ENCODE results near the gene CXCR3. TPM values are rescaled to one million over a fixed set of nuclear protein-coding genes. Genes with fewer than 3 reads are reported as not detected.

CXCR3 gene
- total RNA-seq, 1 experiment from 2014 or later, result not detected

DNA sequence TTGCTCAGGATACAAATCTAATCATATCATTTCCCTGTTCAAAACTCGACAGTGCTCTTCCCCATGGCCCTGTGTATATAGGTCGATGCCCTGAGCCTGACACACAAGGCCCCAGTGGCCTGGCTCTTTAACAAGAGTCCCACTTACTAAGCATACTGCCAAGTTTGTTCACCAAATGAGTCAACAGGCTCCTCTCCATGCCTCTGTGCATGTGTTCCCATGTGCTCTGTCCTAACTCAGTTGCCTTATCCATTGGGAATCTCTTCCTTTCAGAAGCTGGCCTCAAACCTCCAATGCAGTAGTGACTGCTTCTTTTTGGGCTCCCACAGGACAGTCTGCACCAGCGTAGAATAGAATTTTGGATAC, 18.9 kb upstream of the CXCR3 start:
- no peaks in the 10 kb centered on the region for H4K20me1 ChIP-seq (ENCODE audit: insufficient read depth)
- H2AFZ ChIP-seq (ENCODE audit: low read depth, low read length, poor library complexity, severe bottlenecking), result no peak overlapping the region
- no peaks in the 10 kb centered on the region for H3K4me1 ChIP-seq (ENCODE audit: control insufficient read depth in 1 of 2, insufficient read depth in 2 of 2, low read length in 2 of 2)
- H3K27ac ChIP-seq (ENCODE audit: low read depth, low read length), result no peak overlapping the region
- H3K4me3 ChIP-seq (replicated peaks in 1 of 2; ENCODE audit: low read depth in 1 of 2, low read length in 2 of 2), result no peak overlapping the region
- ChIA-PET POLR2A (no interaction called here), CTCF (no interaction called here), RAD21 (ENCODE audit: low non-redundant PET in 1 of 2, low total read pairs in 2 of 2, uncharacterized antibody in 2 of 2, unreplicated experiment in 2 of 2) (no interaction called here)
- H3K9me2 ChIP-seq (ENCODE audit: insufficient read depth), result no peaks in the 10 kb centered on the region
- no TSS peak for BruUV-seq (replicated peaks)
- no peak for ATAC-seq
- no peaks in the 10 kb centered on the region for H3K36me3 ChIP-seq (ENCODE audit: control insufficient read depth in 1 of 2, insufficient read depth in 2 of 2, low read length in 2 of 2)
- TF ChIP-seq YY1 (IDR thresholded peaks at IDR 0.05; ENCODE audit: extremely low read depth, insufficient replicate concordance, low read depth, low read length) (no peak), FOSL1 (IDR thresholded peaks at IDR 0.05; ENCODE audit: low read depth) (no peak)
- H3K27me3 ChIP-seq (ENCODE audit: insufficient read depth, low read length), result no peaks in the 10 kb centered on the region
- no peak for DNase-seq (ENCODE audit: low read depth, low spot score)
- H3K4me2 ChIP-seq (ENCODE audit: low read length), result no peak overlapping the region
- no peaks in the 10 kb centered on the region for H3K79me2 ChIP-seq (ENCODE audit: insufficient read depth, low read length)
- intact Hi-C loops (cut with micrococcal nuclease), result no loop called here
- H3K9me3 ChIP-seq (ENCODE audit: control insufficient read depth in 1 of 2, insufficient read depth in 1 of 2, low read depth in 1 of 2, low read length in 2 of 2), result no peaks in the 10 kb centered on the region
- no peak overlapping the region for H3K9ac ChIP-seq (ENCODE audit: low read length)

DNA sequence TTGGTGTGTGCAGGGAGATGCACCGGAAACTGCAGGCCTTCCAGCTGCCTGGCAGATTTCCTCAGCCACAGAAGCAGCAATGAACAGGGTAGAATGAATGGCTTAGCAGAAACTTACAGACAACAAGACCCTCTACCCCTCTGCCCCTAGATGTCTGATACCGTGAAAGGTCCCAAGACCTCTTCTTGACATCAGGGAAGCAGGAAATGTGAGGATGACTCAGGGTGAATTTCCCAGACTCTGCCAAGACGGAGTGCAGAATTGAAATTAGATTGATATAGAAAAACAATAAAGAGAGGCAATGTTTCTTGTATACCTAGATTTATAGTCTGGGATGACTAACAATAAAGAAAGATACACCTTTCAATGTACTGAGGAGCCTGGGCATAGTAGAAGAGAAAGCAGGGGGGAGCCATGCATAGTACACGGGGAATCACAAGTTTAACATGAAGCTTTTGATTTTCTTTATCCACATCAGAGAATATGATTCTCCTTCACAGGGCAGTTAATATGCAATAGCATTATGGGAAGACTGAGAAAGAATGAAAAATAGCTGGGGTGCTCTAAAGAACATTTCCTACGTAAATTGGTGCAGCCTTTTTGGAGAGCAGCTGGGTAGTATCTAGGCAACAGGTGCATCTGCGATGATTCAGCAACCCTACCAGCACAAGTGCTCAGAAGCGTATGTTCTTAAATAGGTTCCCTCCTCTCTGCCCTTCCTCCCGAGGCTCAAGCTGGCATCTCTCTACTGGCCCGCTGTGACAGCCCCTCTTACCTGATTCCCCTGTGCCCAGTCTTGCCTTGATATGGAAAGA, 18.3 kb upstream of the CXCR3 start:
- ChIA-PET POLR2A (no interaction called here), RAD21 (ENCODE audit: low non-redundant PET in 1 of 2, low total read pairs in 2 of 2, uncharacterized antibody in 2 of 2, unreplicated experiment in 2 of 2) (no interaction called here), CTCF (no interaction called here)
- no peak for TF ChIP-seq ELF1 (IDR thresholded peaks at IDR 0.05; ENCODE audit: borderline replicate concordance, low read depth)
- no peak for TF ChIP-seq EZH2phosphoT487 (IDR thresholded peaks at IDR 0.05; ENCODE audit: borderline replicate concordance)
- TF ChIP-seq RAD21 (IDR thresholded peaks at IDR 0.05; ENCODE audit: low read depth), result no peak
- Histone ChIP-seq H3K4me3 (replicated peaks in 1 of 2; ENCODE audit: low read depth in 1 of 2, low read length in 2 of 2) (no peak overlapping the region), H3K9me2 (ENCODE audit: insufficient read depth) (no peaks in the 10 kb centered on the region), H4K20me1 (ENCODE audit: insufficient read depth) (no peaks in the 10 kb centered on the region), H3K27me3 (ENCODE audit: insufficient read depth, low read length) (no peaks in the 10 kb centered on the region), H3K9ac (ENCODE audit: low read length) (no peak overlapping the region), H3K36me3 (ENCODE audit: control insufficient read depth in 1 of 2, insufficient read depth in 2 of 2, low read length in 2 of 2) (no peaks in the 10 kb centered on the region), H2AFZ (ENCODE audit: low read depth, low read length, poor library complexity, severe bottlenecking) (no peak overlapping the region), H3K9me3 (ENCODE audit: control insufficient read depth in 1 of 2, insufficient read depth in 1 of 2, low read depth in 1 of 2, low read length in 2 of 2) (no peaks in the 10 kb centered on the region), H3K4me1 (ENCODE audit: control insufficient read depth in 1 of 2, insufficient read depth in 2 of 2, low read length in 2 of 2) (no peaks in the 10 kb centered on the region), H3K79me2 (ENCODE audit: insufficient read depth, low read length) (no peaks in the 10 kb centered on the region), H3K27ac (ENCODE audit: low read depth, low read length) (no peak overlapping the region), H3K4me2 (ENCODE audit: low read length) (no peak overlapping the region)
- DNase-seq (ENCODE audit: low read depth, low spot score), result no peak
- ATAC-seq, result no peak
- intact Hi-C loops (cut with micrococcal nuclease), result no loop called here
- no TSS peak for BruUV-seq (replicated peaks)

All from HCT116 (cell line).